Parathyroid adenoma (tissue), 2 donors: ENCODE data around the gene RPS23.

Experiments
- H2AFZ ChIP-seq: fragments of 300-600 bp; sonication (generic); one replicate; pipeline ENCODE4 v1.7.0; 2017; ENCODE audit warnings: antibody characterized with exemption, mild to moderate bottlenecking
- H3K27ac ChIP-seq: fragments of 300-600 bp; sonication (generic); one replicate; pipeline ENCODE4 v1.7.0; 2017
- H3K27me3 ChIP-seq: fragments of 300-600 bp; sonication (generic); one replicate; pipeline ENCODE4 v1.7.0; 2017; ENCODE audit warnings: low read length; ENCODE audit not compliant: control insufficient read depth, insufficient read depth
- H3K36me3 ChIP-seq: fragments of 300-600 bp; sonication (generic); one replicate; pipeline ENCODE4 v1.7.0; 2017; ENCODE audit warnings: low read length; ENCODE audit not compliant: control insufficient read depth, insufficient read depth
- H3K4me1 ChIP-seq: fragments of 300-600 bp; sonication (generic); one replicate; pipeline ENCODE4 v1.7.0; 2017; ENCODE audit warnings: control low read depth
- H3K4me2 ChIP-seq: fragments of 300-600 bp; sonication (generic); one replicate; pipeline ENCODE4 v1.7.0; 2017; ENCODE audit warnings: low read length
- H3K4me3 ChIP-seq: fragments of 300-600 bp; sonication (generic); one replicate; pipeline ENCODE4 v1.7.0; 2017; ENCODE audit warnings: low read depth, low read length
- H3K79me2 ChIP-seq: fragments of 300-600 bp; sonication (generic); one replicate; pipeline ENCODE4 v1.7.0; 2017; ENCODE audit warnings: control low read depth
- H3K9ac ChIP-seq: fragments of 300-600 bp; sonication (generic); one replicate; pipeline ENCODE4 v1.7.0; 2017; ENCODE audit warnings: mild to moderate bottlenecking
- H3K9me3 ChIP-seq: fragments of 300-600 bp; sonication (generic); one replicate; pipeline ENCODE4 v1.7.0; 2017; ENCODE audit warnings: low read length; ENCODE audit not compliant: control insufficient read depth
- CTCF ChIP-seq: fragments of 300-600 bp; sonication (generic); IDR thresholded peaks from one replicate; pipeline ENCODE4 v1.7.0; 2017; ENCODE audit warnings: antibody characterized with exemption, mild to moderate bottlenecking
- donor health status: primary hyperparathyroidism.

The RPS23 gene

GRCh38 chr5:82312373-82312856, 34.3 kb upstream of the RPS23 start:
- no peak overlapping the region for H3K9ac ChIP-seq
- H3K36me3 ChIP-seq: no peaks in the 10 kb centered on the region
- H2AFZ ChIP-seq: no peak overlapping the region
- no peaks in the 10 kb centered on the region for H3K9me3 ChIP-seq
- H3K4me1 ChIP-seq: peaks cover 3% of the 10 kb centered on the region
- no peaks in the 10 kb centered on the region for H3K27me3 ChIP-seq
- H3K4me2 ChIP-seq: no peak overlapping the region
- no peak overlapping the region for H3K4me3 ChIP-seq
- no peak overlapping the region for H3K27ac ChIP-seq
- no peaks in the 10 kb centered on the region for H3K79me2 ChIP-seq
- TF ChIP-seq CTCF: no peak

- Histone ChIP-seq H3K9me3 (no peaks in the 10 kb centered on the region), H3K4me3 (no peak overlapping the region), H3K9ac (no peak overlapping the region), H3K27me3 (no peaks in the 10 kb centered on the region), H3K27ac (no peak overlapping the region), H3K36me3 (no peaks in the 10 kb centered on the region), H3K4me2 (no peak overlapping the region), H3K4me1 (peaks cover 3% of the 10 kb centered on the region), H3K79me2 (no peaks in the 10 kb centered on the region), H2AFZ (no peak overlapping the region)
- no peak for TF ChIP-seq CTCF
Measured at GRCh38 chr5:82309091-82309531, 31.0 kb upstream of the RPS23 start.

- no peaks in the 10 kb centered on the region for H3K27me3 ChIP-seq
- no peak overlapping the region for H2AFZ ChIP-seq
- no peak overlapping the region for H3K27ac ChIP-seq
- no peak overlapping the region for H3K4me3 ChIP-seq
- H3K79me2 ChIP-seq: no peaks in the 10 kb centered on the region
- H3K36me3 ChIP-seq: no peaks in the 10 kb centered on the region
- no peak overlapping the region for H3K4me2 ChIP-seq
- no peak overlapping the region for H3K9ac ChIP-seq
- peaks cover 3% of the 10 kb centered on the region for H3K4me1 ChIP-seq
- no peaks in the 10 kb centered on the region for H3K9me3 ChIP-seq
- no peak for TF ChIP-seq CTCF
Measured at GRCh38 chr5:82308416-82308815, 30.3 kb upstream of the RPS23 start.

GRCh38 chr5:82307451-82307850, 29.3 kb upstream of the RPS23 start:
- TF ChIP-seq CTCF: no peak
- H3K4me1 ChIP-seq: no peaks in the 10 kb centered on the region
- no peak overlapping the region for H2AFZ ChIP-seq
- no peak overlapping the region for H3K9ac ChIP-seq
- no peaks in the 10 kb centered on the region for H3K9me3 ChIP-seq
- no peak overlapping the region for H3K4me3 ChIP-seq
- no peaks in the 10 kb centered on the region for H3K36me3 ChIP-seq
- no peak overlapping the region for H3K27ac ChIP-seq
- H3K27me3 ChIP-seq: no peaks in the 10 kb centered on the region
- no peak overlapping the region for H3K4me2 ChIP-seq
- no peaks in the 10 kb centered on the region for H3K79me2 ChIP-seq

- no peak for TF ChIP-seq CTCF
- H3K9me3 ChIP-seq: no peaks in the 10 kb centered on the region
- no peaks in the 10 kb centered on the region for H3K27me3 ChIP-seq
- no peak overlapping the region for H3K4me2 ChIP-seq
- H3K9ac ChIP-seq: no peak overlapping the region
- H3K27ac ChIP-seq: no peak overlapping the region
- no peak overlapping the region for H2AFZ ChIP-seq
- no peak overlapping the region for H3K4me3 ChIP-seq
- H3K79me2 ChIP-seq: no peaks in the 10 kb centered on the region
- H3K36me3 ChIP-seq: no peaks in the 10 kb centered on the region
- H3K4me1 ChIP-seq: no peaks in the 10 kb centered on the region
Measured at GRCh38 chr5:82306151-82306550, 28.0 kb upstream of the RPS23 start.
